Osteocyte (in vitro differentiated cells): Measurements from ENCODE around the gene TOP1. TPM values are rescaled to one million over a fixed set of nuclear protein-coding genes. Genes with fewer than 3 reads are reported as not detected.

Experiments
- DNase-seq: peaks from one replicate; pipeline ENCODE4 v3.0.0; 2021; ENCODE audit warnings: mixed read lengths; ENCODE audit not compliant: unreplicated experiment; ENCODE audit errors: extremely low spot score
- H3K27ac Mint-ChIP-seq: one replicate; pipeline ENCODE4 v1.8.0; 2021; ENCODE audit warnings: mild to moderate bottlenecking, mixed read lengths; ENCODE audit not compliant: unreplicated experiment
- H3K27me3 Mint-ChIP-seq: one replicate; pipeline ENCODE4 v1.8.0; 2021; ENCODE audit warnings: mixed read lengths; ENCODE audit not compliant: unreplicated experiment
- H3K36me3 Mint-ChIP-seq: one replicate; pipeline ENCODE4 v1.8.0; 2021; ENCODE audit warnings: mixed read lengths; ENCODE audit not compliant: unreplicated experiment
- H3K4me1 Mint-ChIP-seq: one replicate; pipeline ENCODE4 v1.8.0; 2021; ENCODE audit warnings: mixed read lengths; ENCODE audit not compliant: unreplicated experiment
- H3K4me3 Mint-ChIP-seq: one replicate; pipeline ENCODE4 v1.8.0; 2021; ENCODE audit warnings: mild to moderate bottlenecking, moderate library complexity, mixed read lengths; ENCODE audit not compliant: unreplicated experiment
- H3K9me3 Mint-ChIP-seq: one replicate; pipeline ENCODE4 v1.8.0; 2021; ENCODE audit warnings: mixed read lengths; ENCODE audit not compliant: unreplicated experiment
- CTCF ChIP-seq: fragments of 200-600 bp; sonication (generic); IDR thresholded peaks from 2 replicates; pipeline ENCODE4 v1.5.0; 2021; ENCODE audit warnings: antibody characterized with exemption, mild to moderate bottlenecking, moderate library complexity
- total RNA-seq: library from RNA; stranded (reverse); gene quantifications from 2 replicates; pipeline ENCODE4 v1.2.1, GENCODE V29; 2021

Gene TOP1
- total RNA-seq, 1 donor from 2014 or later: 51.1 TPM

- Mint-ChIP-seq H3K36me3 (peaks cover 21% of the 10 kb centered on the region), H3K4me1 (peaks cover 39% of the 10 kb centered on the region), H3K9me3 (peaks cover 3% of the 10 kb centered on the region), H3K4me3 (no peak overlapping the region), H3K27me3 (no peaks in the 10 kb centered on the region), H3K27ac (peak overlapping the region; percentile 31)
- no peak for DNase-seq
- no peak for TF ChIP-seq CTCF
These were observed 30.3 kb downstream of the TOP1 start for GRCh38 chr20:41058674-41059635.

GRCh38 chr20:41061155-41061554 lies 32.5 kb downstream of the TOP1 start:
- Mint-ChIP-seq H3K27ac (no peak overlapping the region), H3K27me3 (no peaks in the 10 kb centered on the region), H3K4me3 (no peak overlapping the region), H3K36me3 (peaks cover 33% of the 10 kb centered on the region), H3K9me3 (peaks cover 3% of the 10 kb centered on the region), H3K4me1 (peaks cover 29% of the 10 kb centered on the region)
- DNase-seq: no peak
- TF ChIP-seq CTCF: no peak

GRCh38 chr20:41063442-41063841 lies 34.8 kb downstream of the TOP1 start:
- peaks cover 39% of the 10 kb centered on the region for H3K36me3 Mint-ChIP-seq
- no peak overlapping the region for H3K4me3 Mint-ChIP-seq
- no peak overlapping the region for H3K27ac Mint-ChIP-seq
- no peaks in the 10 kb centered on the region for H3K27me3 Mint-ChIP-seq
- no peak for DNase-seq
- peaks cover 18% of the 10 kb centered on the region for H3K4me1 Mint-ChIP-seq
- no peak for TF ChIP-seq CTCF
- H3K9me3 Mint-ChIP-seq: peaks cover 3% of the 10 kb centered on the region

GRCh38 chr20:41064377-41064776 lies 35.8 kb downstream of the TOP1 start:
- no peak overlapping the region for H3K4me3 Mint-ChIP-seq
- H3K4me1 Mint-ChIP-seq: peaks cover 14% of the 10 kb centered on the region
- H3K9me3 Mint-ChIP-seq: peaks cover 3% of the 10 kb centered on the region
- H3K27ac Mint-ChIP-seq: no peak overlapping the region
- TF ChIP-seq CTCF: no peak
- peaks cover 39% of the 10 kb centered on the region for H3K36me3 Mint-ChIP-seq
- H3K27me3 Mint-ChIP-seq: no peaks in the 10 kb centered on the region
- no peak for DNase-seq

- peaks cover 10% of the 10 kb centered on the region for H3K4me1 Mint-ChIP-seq
- peaks cover 3% of the 10 kb centered on the region for H3K9me3 Mint-ChIP-seq
- no peaks in the 10 kb centered on the region for H3K27me3 Mint-ChIP-seq
- no peak overlapping the region for H3K4me3 Mint-ChIP-seq
- peaks cover 46% of the 10 kb centered on the region for H3K36me3 Mint-ChIP-seq
- no peak overlapping the region for H3K27ac Mint-ChIP-seq
- TF ChIP-seq CTCF: no peak
- no peak for DNase-seq
These were observed 37.1 kb downstream of the TOP1 start for GRCh38 chr20:41065716-41066115.
